Measurements from ENCODE around the gene KMT2D. TPM values are rescaled to one million over a fixed set of nuclear protein-coding genes. Genes with fewer than 3 reads are reported as not detected.
A peak's percentile ranks its signal among the peaks of the same experiment; 100 is the strongest.

KMT2D gene
- total RNA-seq, 1 donor from 2014 or later: 19.0 TPM

GRCh38 chr12:49108958-49109404 is 48.4 kb upstream of the KMT2D start:
- H3K27me3 ChIP-seq: no peaks in the 10 kb centered on the region
- H3K4me2 ChIP-seq: peak overlapping the region; percentile 88
- peaks cover 58% of the 10 kb centered on the region for H4K20me1 ChIP-seq (ENCODE audit: low read depth)
- peaks cover 5% of the 10 kb centered on the region for H3F3A ChIP-seq (ENCODE audit: low read depth)
- peaks cover 40% of the 10 kb centered on the region for H3K79me2 ChIP-seq (ENCODE audit: low read depth)
- peaks cover 6% of the 10 kb centered on the region for H3K4me1 ChIP-seq
- no peaks in the 10 kb centered on the region for H3K9me3 ChIP-seq (ENCODE audit: low read depth)
- no peak overlapping the region for H2AFZ ChIP-seq (replicated peaks)
- H3K27ac ChIP-seq: no peak overlapping the region
- Mint-ChIP-seq H3K4me3 (peak overlapping the region; percentile 97), H3K27me3 (ENCODE audit: insufficient read depth, low read depth) (peaks cover 5% of the 10 kb centered on the region), H3K9me3 (no peaks in the 10 kb centered on the region), H3K4me1 (peaks cover 29% of the 10 kb centered on the region), H3K27ac (peak overlapping the region; percentile 25), H3K36me3 (peaks cover 17% of the 10 kb centered on the region)
- TF ChIP-seq, protein P1, sequence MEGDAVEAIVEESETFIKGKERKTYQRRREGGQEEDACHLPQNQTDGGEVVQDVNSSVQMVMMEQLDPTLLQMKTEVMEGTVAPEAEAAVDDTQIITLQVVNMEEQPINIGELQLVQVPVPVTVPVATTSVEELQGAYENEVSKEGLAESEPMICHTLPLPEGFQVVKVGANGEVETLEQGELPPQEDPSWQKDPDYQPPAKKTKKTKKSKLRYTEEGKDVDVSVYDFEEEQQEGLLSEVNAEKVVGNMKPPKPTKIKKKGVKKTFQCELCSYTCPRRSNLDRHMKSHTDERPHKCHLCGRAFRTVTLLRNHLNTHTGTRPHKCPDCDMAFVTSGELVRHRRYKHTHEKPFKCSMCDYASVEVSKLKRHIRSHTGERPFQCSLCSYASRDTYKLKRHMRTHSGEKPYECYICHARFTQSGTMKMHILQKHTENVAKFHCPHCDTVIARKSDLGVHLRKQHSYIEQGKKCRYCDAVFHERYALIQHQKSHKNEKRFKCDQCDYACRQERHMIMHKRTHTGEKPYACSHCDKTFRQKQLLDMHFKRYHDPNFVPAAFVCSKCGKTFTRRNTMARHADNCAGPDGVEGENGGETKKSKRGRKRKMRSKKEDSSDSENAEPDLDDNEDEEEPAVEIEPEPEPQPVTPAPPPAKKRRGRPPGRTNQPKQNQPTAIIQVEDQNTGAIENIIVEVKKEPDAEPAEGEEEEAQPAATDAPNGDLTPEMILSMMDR (IDR thresholded peaks at IDR 0.05): no peak
- TF ChIP-seq EZH2phosphoT487 (IDR thresholded peaks at IDR 0.05): no peak
- no peak for TF ChIP-seq EZH2 (IDR thresholded peaks at IDR 0.05)
- DNase-seq (ENCODE audit: low spot score): no peak
- H3K36me3 ChIP-seq: no peaks in the 10 kb centered on the region
- peak overlapping the region; percentile 95 for H3K4me3 ChIP-seq
- no peak overlapping the region for H3K9ac ChIP-seq

- Mint-ChIP-seq H3K4me3 (no peak overlapping the region), H3K27ac (no peak overlapping the region), H3K27me3 (ENCODE audit: insufficient read depth, low read depth) (no peaks in the 10 kb centered on the region), H3K36me3 (peaks cover 32% of the 10 kb centered on the region), H3K9me3 (no peaks in the 10 kb centered on the region), H3K4me1 (peaks cover 22% of the 10 kb centered on the region)
- Histone ChIP-seq H3K27me3 (no peaks in the 10 kb centered on the region), H3K4me1 (peaks cover 6% of the 10 kb centered on the region), H3F3A (ENCODE audit: low read depth) (peaks cover 4% of the 10 kb centered on the region), H3K4me3 (no peak overlapping the region), H4K20me1 (ENCODE audit: low read depth) (peaks cover 62% of the 10 kb centered on the region), H3K9me3 (ENCODE audit: low read depth) (no peaks in the 10 kb centered on the region), H3K4me2 (no peak overlapping the region), H3K36me3 (no peaks in the 10 kb centered on the region), H3K79me2 (ENCODE audit: low read depth) (peaks cover 40% of the 10 kb centered on the region), H3K9ac (no peak overlapping the region), H2AFZ (replicated peaks) (no peak overlapping the region), H3K27ac (no peak overlapping the region)
- no peak for DNase-seq (ENCODE audit: low spot score)
- no peak for TF ChIP-seq EZH2phosphoT487 (IDR thresholded peaks at IDR 0.05)
- TF ChIP-seq, protein P1 (IDR thresholded peaks at IDR 0.05): no peak
- TF ChIP-seq EZH2 (IDR thresholded peaks at IDR 0.05): no peak
These were observed 45.0 kb upstream of the KMT2D start for GRCh38 chr12:49105504-49106084.

- H3K36me3 Mint-ChIP-seq: peaks cover 30% of the 10 kb centered on the region
- Histone ChIP-seq H3K9me3 (ENCODE audit: low read depth) (no peaks in the 10 kb centered on the region), H3K27ac (no peak overlapping the region), H3F3A (ENCODE audit: low read depth) (no peaks in the 10 kb centered on the region), H3K4me3 (no peak overlapping the region), H3K36me3 (no peaks in the 10 kb centered on the region), H3K27me3 (no peaks in the 10 kb centered on the region), H3K79me2 (ENCODE audit: low read depth) (peaks cover 38% of the 10 kb centered on the region), H3K4me2 (no peak overlapping the region), H2AFZ (replicated peaks) (no peak overlapping the region), H3K4me1 (peaks cover 6% of the 10 kb centered on the region), H3K9ac (no peak overlapping the region), H4K20me1 (ENCODE audit: low read depth) (peaks cover 62% of the 10 kb centered on the region)
- H3K4me1 Mint-ChIP-seq: peaks cover 21% of the 10 kb centered on the region
- no peaks in the 10 kb centered on the region for H3K27me3 Mint-ChIP-seq (ENCODE audit: insufficient read depth, low read depth)
- DNase-seq (ENCODE audit: low spot score): no peak
- H3K4me3 Mint-ChIP-seq: no peak overlapping the region
- TF ChIP-seq EZH2phosphoT487 (IDR thresholded peaks at IDR 0.05) (no peak), EZH2 (IDR thresholded peaks at IDR 0.05) (no peak)
- TF ChIP-seq, protein P1 (IDR thresholded peaks at IDR 0.05): no peak
- H3K27ac Mint-ChIP-seq: no peak overlapping the region
- H3K9me3 Mint-ChIP-seq: no peaks in the 10 kb centered on the region
These were observed 44.2 kb upstream of the KMT2D start for GRCh38 chr12:49104822-49105221.
